NCI-H146 treated with DMSO at 0.1 percent for 48 hours (cell line): Measurements from ENCODE around the gene TIMM44.
"Not testable (repeated sequence)": the region's sequence is repeated elsewhere in the genome, so short reads cannot be mapped to it uniquely, and the experiment has no call there.

Experiments
- DNase-seq: peaks from one replicate; lab custom pipeline; 2025; ENCODE audit not compliant: unreplicated experiment; lab: John Stamatoyannopoulos, UW

The TIMM44 gene

DNA sequence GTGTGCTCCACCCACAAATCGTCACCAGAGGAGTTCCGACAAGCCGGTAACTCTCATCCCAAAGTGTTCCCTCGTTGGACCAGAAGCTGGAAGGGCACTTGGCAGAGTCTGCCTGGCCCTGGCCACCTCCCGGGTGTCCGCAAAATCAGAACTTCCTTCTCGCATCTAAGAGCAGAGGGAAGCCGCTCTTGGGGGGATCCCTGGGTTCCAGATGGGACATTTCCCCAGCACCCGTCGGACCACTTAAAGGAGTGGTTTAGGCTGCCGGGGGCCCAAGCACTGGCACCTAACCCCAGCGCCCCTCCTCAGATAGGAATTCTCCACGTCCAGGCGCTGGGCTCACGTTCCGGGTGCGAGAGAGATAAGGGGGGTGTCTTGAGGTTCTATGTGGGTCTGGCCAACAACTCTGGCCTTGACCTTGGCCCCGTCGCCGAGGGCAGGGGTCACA lies 40.6 kb downstream of the TIMM44 start:
- no peak for DNase-seq

DNA sequence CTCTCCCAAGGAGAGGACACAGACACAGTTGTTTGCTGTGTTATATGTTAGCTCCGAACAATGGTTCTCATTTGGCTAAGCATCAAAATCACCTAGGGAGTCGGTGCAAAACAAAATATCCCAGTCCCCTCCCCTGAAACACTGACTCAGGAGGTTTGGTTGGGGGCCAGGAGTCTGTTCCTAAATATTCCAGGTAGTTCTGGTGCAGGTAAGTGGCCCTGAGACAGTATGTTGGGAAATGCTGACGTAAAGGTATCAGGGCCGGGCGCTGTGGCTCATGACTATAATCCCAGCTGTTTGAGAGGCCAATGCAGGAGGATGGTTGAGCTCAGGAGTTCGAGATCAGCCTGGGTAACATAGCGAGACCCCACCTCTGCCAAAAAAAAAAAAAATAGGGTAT lies 42.1 kb downstream of the TIMM44 start:
- no peak for DNase-seq

DNA sequence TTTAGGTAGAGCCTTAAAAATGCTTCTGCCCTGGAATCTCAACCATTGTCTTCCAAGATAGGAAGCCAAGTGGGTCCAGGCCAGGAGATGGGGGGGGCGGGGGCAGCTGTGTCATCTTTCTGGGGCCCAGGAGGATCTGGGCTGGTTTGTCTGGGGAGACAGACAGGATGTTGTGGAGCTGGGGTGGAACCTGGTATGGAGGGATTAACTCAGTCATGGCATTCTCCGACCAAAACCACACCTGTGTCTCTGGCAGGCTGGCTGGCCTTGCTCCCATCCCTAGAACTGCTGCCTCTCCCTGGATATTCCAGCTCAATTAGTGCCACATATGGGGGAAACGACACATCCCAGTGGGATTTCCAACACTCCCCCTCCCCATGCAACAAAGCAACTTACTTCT lies 42.5 kb downstream of the TIMM44 start:
- DNase-seq, result no peak

DNA sequence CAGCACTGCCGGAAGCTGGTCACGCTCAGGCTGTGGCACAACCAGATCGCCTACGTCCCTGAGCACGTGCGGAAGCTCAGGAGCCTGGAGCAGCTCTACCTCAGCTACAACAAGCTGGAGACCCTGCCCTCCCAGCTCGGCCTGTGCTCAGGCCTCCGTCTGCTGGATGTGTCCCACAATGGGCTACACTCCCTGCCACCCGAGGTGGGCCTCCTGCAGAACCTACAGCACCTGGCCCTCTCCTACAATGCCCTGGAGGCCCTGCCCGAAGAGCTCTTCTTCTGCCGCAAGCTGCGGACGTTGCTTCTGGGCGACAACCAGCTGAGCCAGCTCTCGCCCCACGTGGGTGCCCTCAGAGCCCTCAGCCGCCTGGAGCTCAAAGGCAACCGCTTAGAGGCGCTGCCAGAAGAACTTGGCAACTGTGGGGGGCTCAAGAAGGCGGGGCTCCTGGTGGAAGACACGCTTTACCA lies 43.0 kb downstream of the TIMM44 start:
- no peak for DNase-seq

DNA sequence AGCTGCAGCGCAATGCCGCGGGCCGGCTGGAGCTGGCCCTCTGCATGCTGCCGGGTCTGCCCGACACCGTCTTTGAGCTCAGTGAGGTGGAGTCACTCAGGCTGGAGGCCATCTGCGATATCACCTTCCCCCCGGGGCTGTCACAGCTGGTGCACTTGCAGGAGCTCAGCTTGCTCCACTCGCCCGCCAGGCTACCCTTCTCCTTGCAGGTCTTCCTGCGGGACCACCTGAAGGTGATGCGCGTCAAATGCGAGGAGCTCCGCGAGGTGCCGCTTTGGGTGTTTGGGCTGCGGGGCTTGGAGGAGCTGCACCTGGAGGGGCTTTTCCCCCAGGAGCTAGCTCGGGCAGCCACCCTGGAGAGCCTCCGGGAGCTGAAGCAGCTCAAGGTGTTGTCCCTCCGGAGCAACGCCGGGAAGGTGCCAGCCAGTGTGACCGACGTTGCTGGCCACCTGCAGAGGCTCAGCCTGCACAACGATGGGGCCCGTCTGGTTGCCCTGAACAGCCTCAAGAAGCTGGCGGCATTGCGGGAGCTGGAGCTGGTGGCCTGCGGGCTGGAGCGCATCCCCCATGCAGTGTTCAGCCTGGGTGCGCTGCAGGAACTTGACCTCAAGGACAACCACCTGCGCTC lies 43.6 kb downstream of the TIMM44 start:
- no peak for DNase-seq

DNA sequence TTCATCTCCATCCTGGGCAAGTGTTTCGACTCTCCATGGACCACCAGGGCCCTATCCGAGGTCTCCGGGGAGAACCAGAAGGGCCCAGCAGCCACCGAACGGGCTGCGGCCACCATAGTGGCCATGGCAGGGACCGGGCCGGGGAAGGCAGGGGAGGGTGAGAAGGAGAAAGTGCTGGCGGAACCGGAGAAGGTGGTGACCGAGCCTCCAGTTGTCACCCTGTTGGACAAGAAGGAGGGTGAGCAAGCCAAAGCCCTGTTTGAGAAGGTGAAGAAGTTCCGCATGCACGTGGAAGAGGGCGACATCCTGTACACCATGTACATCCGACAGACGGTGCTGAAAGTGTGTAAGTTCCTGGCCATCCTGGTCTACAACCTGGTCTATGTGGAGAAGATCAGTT lies 44.5 kb downstream of the TIMM44 start:
- no peak for DNase-seq

DNA sequence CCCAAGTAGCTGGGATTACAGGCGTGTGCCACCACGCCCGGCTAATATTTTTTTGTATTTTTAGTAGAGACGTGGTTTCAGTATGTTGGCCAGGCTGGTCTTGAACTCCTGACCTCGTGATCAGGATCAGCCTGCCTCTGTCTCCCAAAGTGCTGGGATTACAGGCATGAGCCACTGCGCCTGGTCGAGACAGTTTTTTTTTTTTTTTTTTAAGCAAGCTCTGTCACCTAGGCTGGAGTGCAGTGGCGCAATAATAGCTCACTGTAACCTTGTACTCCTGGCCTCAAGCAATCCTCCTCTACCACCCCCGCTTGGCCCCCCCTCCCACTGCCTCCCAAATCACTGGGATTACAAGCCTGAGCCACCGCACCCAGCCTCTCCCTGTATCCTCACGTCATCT lies 46.2 kb downstream of the TIMM44 start:
- no peak for DNase-seq

DNA sequence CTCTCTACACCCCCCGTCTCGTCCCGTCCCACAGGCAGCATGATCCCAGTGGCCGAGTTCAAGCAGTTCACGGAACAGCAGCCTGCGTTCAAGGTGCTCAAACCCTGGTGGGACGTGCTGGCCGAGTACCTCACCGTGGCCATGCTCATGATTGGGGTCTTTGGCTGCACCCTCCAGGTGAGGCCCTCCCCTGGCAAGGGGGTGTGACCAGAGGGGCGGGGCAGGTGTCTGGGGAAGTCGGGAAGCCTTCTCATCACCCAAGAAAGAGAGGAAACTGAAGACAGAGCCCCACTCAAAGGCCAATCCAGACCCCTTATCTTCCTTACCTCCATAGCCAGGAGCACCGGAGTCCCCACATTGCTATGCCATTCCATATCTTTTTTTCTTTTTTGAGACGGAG lies 47.9 kb downstream of the TIMM44 start:
- no peak for DNase-seq

DNA sequence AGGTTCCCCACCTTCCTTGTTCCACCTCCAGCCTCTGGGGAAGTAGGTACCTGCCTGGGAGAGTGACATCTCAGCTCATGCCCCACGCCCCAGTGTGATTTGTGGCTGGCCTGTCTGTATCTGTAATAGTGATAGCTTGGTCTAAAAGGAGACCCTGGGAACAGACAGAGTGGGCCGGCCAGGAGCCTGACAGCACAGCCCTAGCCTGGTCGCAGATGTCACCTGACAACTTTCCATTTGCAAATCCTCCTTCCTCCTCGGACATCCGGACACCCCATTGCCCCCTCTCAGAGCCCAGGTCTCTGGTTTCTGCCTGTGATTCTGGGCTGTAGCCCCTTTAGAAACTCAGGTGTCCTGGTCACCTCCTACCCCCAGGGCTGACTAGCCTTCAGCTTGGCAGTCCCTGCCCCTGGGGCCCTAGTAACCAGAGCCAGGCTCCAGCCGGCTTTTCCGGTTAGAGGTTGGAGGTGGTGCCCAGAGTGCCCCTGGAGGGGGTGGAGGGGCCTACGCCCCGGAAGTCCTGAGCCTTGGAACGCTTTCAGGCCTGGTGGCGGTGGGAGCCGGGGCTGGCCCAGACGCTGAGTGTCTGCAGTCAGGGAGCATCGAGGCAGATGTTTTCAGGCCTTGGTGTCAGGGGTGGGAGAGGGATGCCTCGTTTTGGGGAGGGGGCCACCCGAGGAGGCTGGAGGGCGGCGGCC lies 48.7 kb downstream of the TIMM44 start:
- no peak for DNase-seq

DNA sequence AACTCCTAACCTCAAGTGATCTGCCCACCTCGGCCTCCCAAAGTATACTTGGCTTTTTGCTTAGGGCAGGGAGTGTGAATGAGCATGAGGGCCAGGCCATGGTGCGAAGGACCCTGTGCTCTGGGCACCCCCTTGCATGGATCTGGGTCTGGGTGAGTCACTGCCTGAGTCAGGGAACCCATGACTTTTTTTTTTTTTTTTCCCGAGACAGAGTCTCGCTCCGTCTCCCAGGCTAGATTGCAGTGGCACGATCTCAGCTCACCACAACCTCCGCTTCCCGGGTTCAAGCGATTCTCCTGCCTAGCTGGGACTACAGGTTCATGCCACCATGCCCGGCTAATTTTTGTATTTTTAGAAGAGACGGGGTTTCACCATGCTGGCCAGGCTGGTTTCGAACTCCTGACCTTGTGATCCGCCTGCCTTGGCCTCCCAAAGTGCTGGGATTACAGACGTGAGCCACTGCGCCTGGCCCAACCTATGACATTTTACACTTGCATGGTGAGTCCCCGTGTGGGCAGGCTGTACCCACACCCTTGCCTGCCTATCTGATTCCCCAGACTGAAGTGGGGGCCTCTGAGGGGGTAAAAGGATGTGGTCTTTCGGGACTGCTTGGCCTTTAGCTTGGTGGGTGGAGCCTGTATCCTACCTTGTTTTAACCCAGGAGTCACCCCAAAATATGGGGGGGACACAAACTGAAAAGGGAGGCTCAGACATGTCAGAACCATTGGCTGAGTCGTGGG lies 49.9 kb downstream of the TIMM44 start:
- not testable (repeated sequence) for DNase-seq

DNA sequence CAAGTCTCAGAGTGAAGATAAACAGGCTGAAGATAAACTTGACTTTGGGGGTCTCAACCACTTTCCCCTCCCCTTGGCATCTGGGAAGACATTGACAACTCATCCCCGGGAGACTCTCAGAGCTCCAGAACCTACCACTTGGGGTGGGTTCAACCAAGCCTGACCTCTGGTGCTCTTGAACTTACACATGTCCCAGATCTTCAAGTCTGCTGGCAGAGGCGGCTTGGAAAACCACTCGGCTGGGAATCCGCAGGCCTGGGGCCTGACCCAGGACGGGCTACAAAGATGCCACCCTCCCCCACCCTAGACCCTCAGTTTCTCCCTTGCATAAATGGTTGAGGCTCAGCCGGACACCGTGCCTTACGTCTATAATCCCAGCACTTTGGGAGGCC lies 54.6 kb downstream of the TIMM44 start:
- DNase-seq, result no peak

DNA sequence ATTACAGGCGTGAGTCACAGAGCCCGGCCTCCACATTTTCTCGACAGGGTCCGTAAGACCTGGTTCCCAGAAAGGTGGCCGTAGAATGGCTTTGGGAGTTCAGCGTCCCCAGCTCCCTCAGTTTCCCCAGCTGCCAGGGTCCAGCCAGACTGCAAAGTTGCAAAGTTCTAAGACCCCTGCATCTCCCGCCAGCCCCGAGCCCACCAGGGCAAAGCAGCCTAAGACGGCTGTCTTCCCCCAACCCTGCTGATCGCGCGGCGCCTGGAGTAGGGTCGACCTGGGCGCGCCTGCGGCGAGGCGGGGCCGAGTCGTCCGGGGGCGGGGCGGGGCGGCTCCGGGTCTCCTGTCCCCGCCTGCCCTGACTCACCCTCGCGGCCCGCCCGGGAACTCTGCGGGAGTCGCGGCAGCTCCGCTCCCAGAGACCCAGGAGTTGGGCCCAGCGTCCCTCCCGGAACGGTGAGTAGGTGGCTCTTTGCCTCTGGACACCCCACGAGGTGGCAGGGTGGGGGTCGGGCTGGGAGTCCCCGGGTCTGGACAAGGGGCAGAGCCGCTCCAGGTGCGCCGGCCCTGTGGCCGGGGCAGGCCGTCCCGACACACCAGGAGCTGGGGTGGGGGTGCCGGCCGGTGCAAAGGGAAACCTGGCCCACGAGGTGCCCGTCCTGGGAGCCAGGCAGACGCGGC lies 55.2 kb downstream of the TIMM44 start, which contains the start of gene LRRC8E:
Gene LRRC8E, plus strand, starts transcription at position 366 of the 681 bp plus-strand sequence. CDS start 7,094 bp downstream, outside the sequence.
- DNase-seq, result no peak

DNA sequence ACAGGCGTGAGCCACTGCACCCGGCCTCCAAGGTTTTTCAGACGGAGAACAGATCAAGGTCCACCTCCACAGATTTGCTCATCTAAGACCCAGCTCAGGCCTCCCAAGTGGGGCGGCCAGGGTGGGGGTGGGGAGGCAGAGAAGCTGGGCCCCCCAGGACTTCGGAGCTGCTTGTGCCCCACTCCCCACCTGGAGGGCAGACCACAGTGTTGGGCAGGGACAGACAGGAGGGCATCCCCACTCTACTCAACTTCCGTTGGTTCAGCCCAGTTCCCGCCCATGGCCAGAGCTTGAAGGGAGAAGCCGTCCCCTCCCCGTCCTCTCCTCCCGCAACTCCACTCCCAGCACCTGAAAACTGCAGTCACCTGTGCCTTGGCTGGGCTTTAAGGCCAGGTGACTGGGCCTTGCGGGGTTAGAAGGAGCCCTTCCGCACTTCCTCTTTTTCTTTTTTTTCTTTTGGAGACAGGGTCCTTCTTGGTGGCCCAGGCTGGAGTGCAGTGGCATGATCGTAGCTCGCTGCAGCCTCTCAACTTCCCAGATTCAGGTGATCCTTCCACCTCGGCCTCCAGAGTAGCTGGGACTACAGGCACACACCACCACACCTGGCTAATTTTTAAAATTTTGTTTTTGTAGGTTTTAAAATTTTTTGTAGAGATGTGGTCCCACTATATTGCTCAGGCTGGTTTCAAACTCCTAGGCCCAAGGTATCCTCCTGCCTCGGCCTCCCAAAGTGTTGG lies 55.9 kb downstream of the TIMM44 start:
- DNase-seq, result no peak

DNA sequence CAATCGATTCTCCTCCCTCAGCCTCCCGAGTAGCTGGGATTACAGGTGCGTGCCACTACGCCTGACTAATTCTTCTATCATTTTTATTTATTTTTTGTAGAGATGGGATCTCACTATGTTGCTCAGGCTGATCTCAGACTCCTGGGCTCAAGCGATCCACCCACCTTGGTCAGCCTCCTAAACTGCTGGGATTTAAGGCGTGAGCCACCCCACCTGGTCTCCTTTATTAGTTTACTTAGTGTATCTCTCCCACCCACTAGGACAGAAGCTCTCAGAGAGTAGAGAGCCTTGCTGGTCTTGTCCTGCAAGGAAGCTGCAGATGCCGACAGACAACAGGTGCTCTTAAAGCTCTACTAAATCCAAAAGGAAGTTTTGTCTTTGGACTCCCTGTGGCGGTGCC lies 57.6 kb downstream of the TIMM44 start:
- DNase-seq, result no peak

DNA sequence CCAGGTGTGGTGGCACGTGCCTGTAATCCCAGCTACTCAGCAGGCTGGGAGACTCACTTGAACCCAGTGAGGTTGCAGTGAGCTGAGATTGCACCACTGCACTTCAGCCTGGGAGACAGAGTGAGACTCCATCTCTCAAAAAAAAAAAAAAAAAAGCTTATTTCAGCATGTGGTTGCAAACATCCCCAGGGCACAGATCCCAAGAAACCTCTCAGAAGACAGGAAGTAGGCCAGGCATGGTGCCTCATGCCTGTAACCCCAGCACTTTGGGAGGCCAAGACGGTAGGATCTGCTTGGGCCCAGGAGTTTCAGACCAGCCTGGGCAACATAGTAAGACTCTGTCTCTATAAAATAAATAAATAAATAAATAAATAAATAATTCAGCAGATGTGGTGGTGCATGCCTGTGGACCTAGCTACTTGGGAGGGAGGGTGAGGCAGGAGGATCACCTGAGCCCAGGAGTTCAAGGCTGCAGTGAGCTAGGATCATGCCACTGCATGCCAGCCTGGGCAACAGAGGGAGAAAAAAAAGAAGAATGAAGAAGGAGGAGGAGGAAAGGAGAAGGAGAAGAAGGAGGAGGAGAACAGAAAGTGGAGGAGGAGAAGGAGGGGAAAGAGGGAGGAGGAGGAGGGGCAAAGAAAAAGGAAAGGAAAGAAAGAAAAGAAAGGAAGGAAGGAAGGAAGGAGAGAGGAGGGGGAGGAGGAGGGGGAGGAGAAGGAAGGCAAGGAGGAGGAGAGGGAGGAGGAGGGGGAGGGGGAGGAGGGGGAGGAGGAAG lies 59.5 kb downstream of the TIMM44 start:
- DNase-seq, result no peak

DNA sequence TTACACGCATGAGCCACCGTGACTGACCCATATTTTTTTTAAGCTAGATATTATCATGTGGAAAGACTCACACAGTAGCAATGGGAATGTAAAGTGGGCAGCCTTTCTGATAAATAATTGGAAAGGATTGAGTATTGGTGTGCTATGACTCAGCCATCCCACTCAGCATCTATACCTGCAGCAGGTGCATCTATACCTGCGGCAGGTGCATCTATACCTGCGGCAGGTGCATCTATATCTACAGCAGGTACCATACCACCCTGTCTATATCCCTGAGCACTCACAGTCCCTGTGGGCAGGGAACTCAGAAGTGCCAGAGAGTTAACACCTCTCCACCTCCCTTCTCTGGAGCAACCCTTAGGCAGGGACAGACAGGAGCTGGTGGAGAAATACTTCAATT lies 60.4 kb downstream of the TIMM44 start:
- DNase-seq, result no peak

DNA sequence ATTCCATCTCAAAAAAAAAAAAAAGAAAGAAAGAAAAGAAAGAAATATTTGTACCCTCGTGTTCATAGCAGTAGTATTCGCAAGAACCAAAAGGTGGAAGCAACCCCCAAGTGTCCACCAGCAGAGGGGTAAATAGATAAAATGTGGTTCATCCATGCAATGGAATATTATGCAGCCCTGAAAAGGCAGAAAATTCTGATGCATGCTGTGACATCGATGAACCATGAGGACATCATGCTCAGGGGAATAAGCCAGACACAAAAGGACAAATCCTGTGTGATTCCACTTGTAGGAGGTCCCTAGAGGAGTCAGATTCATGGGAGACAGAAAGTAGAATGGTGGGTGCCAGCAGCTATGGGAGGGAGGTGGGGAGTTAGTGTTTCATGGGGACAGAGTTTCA lies 61.6 kb downstream of the TIMM44 start:
- no peak for DNase-seq

DNA sequence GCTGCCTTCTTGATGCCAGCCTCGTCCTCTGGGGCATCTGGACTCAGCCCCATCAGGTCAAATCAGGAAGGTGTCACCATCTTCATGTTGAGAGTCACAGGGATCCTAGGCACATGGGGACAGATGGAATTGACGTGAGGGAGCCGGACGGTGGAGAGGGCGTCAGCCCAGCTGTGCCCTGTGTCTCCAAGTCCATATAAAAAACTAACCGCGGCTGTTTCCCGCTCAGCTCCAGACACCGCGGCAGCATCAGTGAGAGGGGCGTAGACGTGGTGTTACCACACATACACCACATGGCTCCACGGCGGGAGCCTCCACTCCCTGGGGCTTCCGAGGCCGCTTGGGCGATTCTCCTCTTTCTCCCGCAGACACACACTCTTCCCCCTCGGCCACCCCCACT lies 63.6 kb downstream of the TIMM44 start:
- DNase-seq, result no peak

DNA sequence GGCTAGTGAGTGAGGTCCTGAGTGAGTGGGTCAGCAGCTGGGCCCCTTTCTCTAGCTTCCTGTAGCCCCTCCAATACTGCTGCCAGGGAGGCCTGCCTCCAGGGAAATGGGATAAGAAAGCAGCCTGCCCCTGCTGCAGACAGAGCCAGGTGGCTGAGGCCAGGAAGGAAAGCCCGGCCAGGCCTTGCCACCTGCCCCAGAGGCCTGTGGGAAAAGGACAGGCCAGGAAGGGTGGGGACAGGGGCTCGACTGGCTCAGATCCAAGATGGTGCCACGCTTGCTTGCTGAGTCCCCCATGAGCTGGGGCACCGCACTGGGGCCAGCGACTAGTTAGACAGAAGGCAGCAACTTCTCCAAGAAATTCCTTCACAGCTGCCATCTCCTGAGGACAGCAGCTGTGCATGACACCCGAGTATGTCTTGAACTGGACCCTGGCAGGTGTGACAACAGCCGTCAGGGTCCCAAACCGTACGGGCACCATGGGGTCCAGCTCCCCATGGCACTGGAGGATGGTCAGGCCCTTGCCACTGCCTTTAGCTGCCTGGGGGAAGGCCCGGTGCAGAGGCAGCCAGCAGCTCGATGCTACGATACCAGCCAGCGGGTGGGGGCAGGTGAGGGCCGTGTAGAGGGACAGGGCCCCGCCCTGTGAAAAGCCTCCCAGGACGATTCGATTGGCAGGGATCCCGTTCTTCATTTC lies 64.2 kb downstream of the TIMM44 start:
- DNase-seq, result no peak
